GM19372 (cell line): ENCODE data around the gene TRAK2.
"Not testable (repeated sequence)": the region's sequence is repeated elsewhere in the genome, so short reads cannot be mapped to it uniquely, and the experiment has no call there.

ENCODE experiments used
- ATAC-seq: cut with Tn5 transposase; IDR thresholded peaks from one replicate; pipeline ENCODE4 v1.9.1; 2021; ENCODE audit warnings: mild to moderate bottlenecking, low read depth, moderate library complexity; ENCODE audit not compliant: unreplicated experiment

Gene TRAK2

GRCh38 chr2:201450954-201451291 lies 335 bp downstream of the TRAK2 start:
- peak; percentile 20 for ATAC-seq

- ATAC-seq = no peak
Observed at GRCh38 chr2:201448701-201449100, 2.6 kb downstream of the TRAK2 start.

- ATAC-seq = no peak
Observed at GRCh38 chr2:201448061-201448460, 3.2 kb downstream of the TRAK2 start.

GRCh38 chr2:201447086-201447485 lies 4.2 kb downstream of the TRAK2 start:
- no peak for ATAC-seq

GRCh38 chr2:201444746-201445465 lies 6.4 kb downstream of the TRAK2 start:
- ATAC-seq = no peak

- no peak for ATAC-seq
Observed at GRCh38 chr2:201441409-201441808, 9.8 kb downstream of the TRAK2 start.

GRCh38 chr2:201440182-201440581 lies 11.1 kb downstream of the TRAK2 start:
- ATAC-seq = no peak

- not testable (repeated sequence) for ATAC-seq
Observed at GRCh38 chr2:201439336-201439922, 11.8 kb downstream of the TRAK2 start.

GRCh38 chr2:201436141-201436540 lies 15.1 kb downstream of the TRAK2 start:
- ATAC-seq = no peak

- ATAC-seq = no peak
Observed at GRCh38 chr2:201433394-201433995, 17.8 kb downstream of the TRAK2 start.

GRCh38 chr2:201432621-201433393 lies 18.5 kb downstream of the TRAK2 start:
- ATAC-seq = no peak

GRCh38 chr2:201432038-201432620 lies 19.1 kb downstream of the TRAK2 start:
- ATAC-seq = no peak

GRCh38 chr2:201430839-201431238 lies 20.4 kb downstream of the TRAK2 start:
- ATAC-seq = no peak

- ATAC-seq = not testable (repeated sequence)
Observed at GRCh38 chr2:201430322-201430721, 20.9 kb downstream of the TRAK2 start.

GRCh38 chr2:201429835-201430234 lies 21.4 kb downstream of the TRAK2 start:
- not testable (repeated sequence) for ATAC-seq

GRCh38 chr2:201428366-201428765 lies 22.9 kb downstream of the TRAK2 start:
- ATAC-seq = not testable (repeated sequence)

- ATAC-seq = no peak
Observed at GRCh38 chr2:201425952-201426351, 25.3 kb downstream of the TRAK2 start.

- ATAC-seq = no peak
Observed at GRCh38 chr2:201420442-201421113, 30.7 kb downstream of the TRAK2 start.

- no peak for ATAC-seq
Observed at GRCh38 chr2:201419986-201420385, 31.3 kb downstream of the TRAK2 start.

- no peak for ATAC-seq
Observed at GRCh38 chr2:201419057-201419635, 32.1 kb downstream of the TRAK2 start.
